Activated CD8-positive, alpha-beta T cell treated with anti-CD3 and anti-CD28 coated beads for 36 hours (primary cell): ENCODE results near the gene AHNAK2. TPM values are rescaled to one million over a fixed set of nuclear protein-coding genes. Genes with fewer than 3 reads are reported as not detected.
"Not testable (repeated sequence)": the region's sequence is repeated elsewhere in the genome, so short reads cannot be mapped to it uniquely, and the experiment has no call there.

Experiments
- ATAC-seq: fragments of 200-7000 bp; cut with Tn5 transposase; one replicate; pipeline ENCODE4 v1.10.0; 2021; ENCODE audit warnings: mild to moderate bottlenecking, moderate library complexity
- CTCF ChIA-PET: fragments of 350-600 bp; sonication (Branson Sonifier 250); formaldehyde crosslinking; loops from one replicate; lab custom pipeline; 2021; ENCODE audit warnings: antibody characterized with exemption; lab: Charles Lee
- POLR2A ChIA-PET: fragments of 350-600 bp; sonication (Branson Sonifier 250); formaldehyde crosslinking; loops from one replicate; lab custom pipeline; 2021; ENCODE audit warnings: antibody characterized with exemption; lab: Charles Lee
- DNase-seq: peaks from one replicate; pipeline ENCODE4 v3.0.0-alpha.2; 2020
- H3K27ac Mint-ChIP-seq: one replicate; pipeline ENCODE4 v1.8.0; 2021; ENCODE audit warnings: mild to moderate bottlenecking, mixed read lengths
- H3K27me3 Mint-ChIP-seq: one replicate; pipeline ENCODE4 v1.8.0; 2021; ENCODE audit warnings: mixed read lengths
- H3K36me3 Mint-ChIP-seq: one replicate; pipeline ENCODE4 v1.8.0; 2021; ENCODE audit warnings: low read depth, mixed read lengths
- H3K4me1 Mint-ChIP-seq: one replicate; pipeline ENCODE4 v1.8.0; 2021; ENCODE audit warnings: low read depth, mixed read lengths
- H3K4me3 Mint-ChIP-seq: one replicate; pipeline ENCODE4 v1.8.0; 2021; ENCODE audit warnings: mild to moderate bottlenecking, moderate library complexity, mixed read lengths
- H3K9me3 Mint-ChIP-seq: one replicate; pipeline ENCODE4 v1.8.0; 2021; ENCODE audit warnings: mixed read lengths
- intact Hi-C: fragments of 100-400 bp; cut with micrococcal nuclease; formaldehyde crosslinking; loops from one replicate; pipeline ENCODE4 v1.10.0; 2022
- total RNA-seq, 2 experiments: library from RNA; stranded (reverse); gene quantifications; one replicate each; pipeline ENCODE4 v1.2.3, GENCODE V29; 2021
- TF ChIP-seq, protein P1 (sequence below): fragments of 200-600 bp; IDR thresholded peaks from one replicate; pipeline ENCODE4 v1.8.0; 2022; ENCODE audit warnings: antibody characterized with exemption, mild to moderate bottlenecking

The AHNAK2 gene
- total RNA-seq, 2 experiments from 2014 or later = 0.02 TPM; not detected in 1

DNA sequence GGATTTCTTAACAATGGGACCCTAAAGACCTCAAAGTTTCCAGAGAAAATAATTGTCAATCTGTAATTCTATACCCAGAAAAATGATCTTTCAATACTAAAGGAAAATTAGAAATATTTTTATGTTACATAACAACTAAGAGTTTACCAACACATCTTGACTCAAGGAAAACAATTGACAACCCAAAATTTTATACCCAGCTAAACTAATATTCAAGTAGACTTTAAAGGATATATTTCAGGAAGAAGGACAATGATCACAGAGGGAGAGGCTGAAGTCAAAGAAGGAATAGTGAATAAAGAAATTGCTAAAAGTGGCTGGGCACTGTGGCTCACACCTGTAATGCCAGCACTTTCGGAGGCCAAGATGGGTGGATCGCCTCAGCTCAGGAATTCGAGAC is 66.1 kb downstream of the AHNAK2 start:
- H3K27me3 Mint-ChIP-seq = peaks cover 26% of the 10 kb centered on the region
- H3K9me3 Mint-ChIP-seq = peaks cover 9% of the 10 kb centered on the region
- H3K36me3 Mint-ChIP-seq = peaks cover 6% of the 10 kb centered on the region
- TF ChIP-seq, protein P1, sequence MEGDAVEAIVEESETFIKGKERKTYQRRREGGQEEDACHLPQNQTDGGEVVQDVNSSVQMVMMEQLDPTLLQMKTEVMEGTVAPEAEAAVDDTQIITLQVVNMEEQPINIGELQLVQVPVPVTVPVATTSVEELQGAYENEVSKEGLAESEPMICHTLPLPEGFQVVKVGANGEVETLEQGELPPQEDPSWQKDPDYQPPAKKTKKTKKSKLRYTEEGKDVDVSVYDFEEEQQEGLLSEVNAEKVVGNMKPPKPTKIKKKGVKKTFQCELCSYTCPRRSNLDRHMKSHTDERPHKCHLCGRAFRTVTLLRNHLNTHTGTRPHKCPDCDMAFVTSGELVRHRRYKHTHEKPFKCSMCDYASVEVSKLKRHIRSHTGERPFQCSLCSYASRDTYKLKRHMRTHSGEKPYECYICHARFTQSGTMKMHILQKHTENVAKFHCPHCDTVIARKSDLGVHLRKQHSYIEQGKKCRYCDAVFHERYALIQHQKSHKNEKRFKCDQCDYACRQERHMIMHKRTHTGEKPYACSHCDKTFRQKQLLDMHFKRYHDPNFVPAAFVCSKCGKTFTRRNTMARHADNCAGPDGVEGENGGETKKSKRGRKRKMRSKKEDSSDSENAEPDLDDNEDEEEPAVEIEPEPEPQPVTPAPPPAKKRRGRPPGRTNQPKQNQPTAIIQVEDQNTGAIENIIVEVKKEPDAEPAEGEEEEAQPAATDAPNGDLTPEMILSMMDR = no peak
- no peak overlapping the region for H3K4me3 Mint-ChIP-seq
- intact Hi-C loops = no loop called here
- DNase-seq (no peak), ATAC-seq (no peak)
- ChIA-PET CTCF (interaction anchor here (2.1 kb wide), 1 partner anchor 15 kb away, joined by 4 read pairs; no protein-coding TSS in a partner anchor), POLR2A (no interaction called here)
- no peaks in the 10 kb centered on the region for H3K4me1 Mint-ChIP-seq
- H3K27ac Mint-ChIP-seq = no peak overlapping the region

DNA sequence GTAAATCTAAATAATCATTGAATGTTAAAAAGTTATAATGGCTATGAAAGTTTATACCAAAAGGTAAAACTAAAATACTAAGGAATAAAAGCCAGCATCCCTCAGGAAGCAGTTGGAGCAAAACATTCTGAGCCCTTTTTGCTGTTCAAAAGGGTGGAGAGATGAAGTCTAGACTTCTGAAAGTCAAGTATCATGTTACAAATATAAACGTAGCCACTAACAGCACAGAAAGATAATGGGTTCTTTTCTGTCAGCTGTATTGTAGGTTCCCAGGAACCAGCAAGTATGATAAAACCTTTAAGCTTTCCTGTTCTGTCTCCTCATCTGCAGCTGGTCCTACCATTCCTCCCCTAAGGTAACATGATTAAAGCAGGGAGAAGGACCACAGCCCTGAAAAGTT is 69.9 kb downstream of the AHNAK2 start:
- intact Hi-C loops = no loop called here
- Mint-ChIP-seq H3K9me3 (peaks cover 9% of the 10 kb centered on the region), H3K4me1 (no peaks in the 10 kb centered on the region), H3K27me3 (peaks cover 36% of the 10 kb centered on the region), H3K36me3 (peaks cover 6% of the 10 kb centered on the region), H3K27ac (no peak overlapping the region), H3K4me3 (no peak overlapping the region)
- TF ChIP-seq, protein P1 = no peak
- CTCF ChIA-PET = interaction anchor here (1.4 to 1.9 kb wide), 2 partner anchors 13 to 138 kb away, joined by 4 read pairs; no protein-coding TSS in a partner anchor
- ATAC-seq = no peak
- no peak for DNase-seq
- POLR2A ChIA-PET = no interaction called here

DNA sequence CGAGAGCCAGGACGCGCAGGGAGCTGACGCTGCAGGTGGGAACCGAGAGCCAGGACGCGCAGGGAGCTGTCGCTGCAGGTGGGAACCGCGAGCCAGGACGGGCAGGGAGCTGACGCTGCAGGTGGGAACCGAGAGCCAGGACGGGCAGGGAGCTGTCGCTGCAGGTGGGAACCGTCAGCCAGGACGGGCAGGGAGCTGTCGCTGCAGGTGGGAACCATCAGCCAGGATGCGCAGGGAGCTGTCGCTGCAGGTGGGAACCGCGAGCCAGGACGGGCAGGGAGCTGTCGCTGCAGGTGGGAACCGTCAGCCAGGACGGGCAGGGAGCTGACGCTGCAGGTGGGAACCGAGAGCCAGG is 72.6 kb downstream of the AHNAK2 start:
- POLR2A ChIA-PET, H3K4me1 Mint-ChIP-seq, CTCF ChIA-PET, H3K27ac Mint-ChIP-seq, intact Hi-C loops, H3K9me3 Mint-ChIP-seq, ATAC-seq, DNase-seq, H3K4me3 Mint-ChIP-seq, H3K36me3 Mint-ChIP-seq: not testable (repeated sequence)
- peaks cover 30% of the 10 kb centered on the region for H3K27me3 Mint-ChIP-seq

- H3K4me3 Mint-ChIP-seq, POLR2A ChIA-PET, intact Hi-C loops, H3K4me1 Mint-ChIP-seq, H3K9me3 Mint-ChIP-seq, CTCF ChIA-PET, H3K36me3 Mint-ChIP-seq, DNase-seq, H3K27ac Mint-ChIP-seq, ATAC-seq: not testable (repeated sequence)
- peaks cover 26% of the 10 kb centered on the region for H3K27me3 Mint-ChIP-seq
Measured at GRCh38 chr14:104904650-104905578, 73.3 kb downstream of the AHNAK2 start.

- ChIA-PET POLR2A (no interaction called here), CTCF (no interaction called here)
- Mint-ChIP-seq H3K9me3 (no peaks in the 10 kb centered on the region), H3K27ac (no peak overlapping the region), H3K4me1 (peaks cover 2% of the 10 kb centered on the region), H3K4me3 (no peak overlapping the region), H3K27me3 (peaks cover 23% of the 10 kb centered on the region), H3K36me3 (no peaks in the 10 kb centered on the region)
- DNase-seq (no peak), ATAC-seq (no peak)
- intact Hi-C loops = no loop called here
- TF ChIP-seq, protein P1 = no peak
Measured at GRCh38 chr14:104903990-104904389, 74.2 kb downstream of the AHNAK2 start.
